Right lobe of liver (tissue), 4 donors: Measurements from ENCODE around the gene SYNE1.

Source experiments
- POLR2A ChIP-seq: fragments of 450-650 bp; IDR thresholded peaks from one replicate; pipeline ENCODE4 v1.6.1; 2017; ENCODE audit warnings: antibody characterized with exemption, mild to moderate bottlenecking
- TF ChIP-seq, protein P1 (sequence below), 4 donors: fragments of 200-600 bp in 3 of 4; fragments of 450-650 bp in 1 of 4; IDR thresholded peaks; one replicate each; pipeline versions ENCODE4 v1.5.1 to v1.8.0; 2016 to 2022; ENCODE audit warnings: antibody characterized with exemption in 4 of 4, mild to moderate bottlenecking in 2 of 4
- donor health status: DM: no; HTN: no; CAD: no.
- donor health status: DM: no; HTN: no; CAD: no.
- donor health status: DM: no; HTN: yes; CAD: no.

DNA sequence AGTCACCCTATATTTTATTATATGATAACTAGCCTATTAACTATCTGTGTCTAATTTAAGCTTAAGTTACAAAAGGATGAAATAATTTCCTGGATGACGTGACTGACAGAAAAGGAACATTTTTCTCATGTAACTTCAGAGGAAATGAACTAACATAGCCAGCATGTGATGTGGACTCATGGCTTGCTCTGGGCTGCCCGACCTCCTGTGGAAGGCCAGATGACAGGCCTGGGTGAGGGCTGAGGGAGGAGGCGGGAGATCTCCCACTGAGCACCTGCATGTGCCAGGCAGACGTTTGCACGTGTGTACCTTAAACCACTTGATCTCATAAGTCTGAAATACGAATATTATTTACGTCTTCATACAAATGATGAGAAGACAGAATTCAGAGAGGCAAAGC is 321.1 kb downstream of the SYNE1 start:
- TF ChIP-seq, protein P1, sequence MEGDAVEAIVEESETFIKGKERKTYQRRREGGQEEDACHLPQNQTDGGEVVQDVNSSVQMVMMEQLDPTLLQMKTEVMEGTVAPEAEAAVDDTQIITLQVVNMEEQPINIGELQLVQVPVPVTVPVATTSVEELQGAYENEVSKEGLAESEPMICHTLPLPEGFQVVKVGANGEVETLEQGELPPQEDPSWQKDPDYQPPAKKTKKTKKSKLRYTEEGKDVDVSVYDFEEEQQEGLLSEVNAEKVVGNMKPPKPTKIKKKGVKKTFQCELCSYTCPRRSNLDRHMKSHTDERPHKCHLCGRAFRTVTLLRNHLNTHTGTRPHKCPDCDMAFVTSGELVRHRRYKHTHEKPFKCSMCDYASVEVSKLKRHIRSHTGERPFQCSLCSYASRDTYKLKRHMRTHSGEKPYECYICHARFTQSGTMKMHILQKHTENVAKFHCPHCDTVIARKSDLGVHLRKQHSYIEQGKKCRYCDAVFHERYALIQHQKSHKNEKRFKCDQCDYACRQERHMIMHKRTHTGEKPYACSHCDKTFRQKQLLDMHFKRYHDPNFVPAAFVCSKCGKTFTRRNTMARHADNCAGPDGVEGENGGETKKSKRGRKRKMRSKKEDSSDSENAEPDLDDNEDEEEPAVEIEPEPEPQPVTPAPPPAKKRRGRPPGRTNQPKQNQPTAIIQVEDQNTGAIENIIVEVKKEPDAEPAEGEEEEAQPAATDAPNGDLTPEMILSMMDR (IDR thresholded peaks at IDR 0.05) = no peak
- no peak for TF ChIP-seq POLR2A
